Body of pancreas (tissue), 4 donors: ENCODE measurements around the gene UPP2.

Experiments used
- CTCF ChIP-seq, 7 experiments: fragments of 450-650 bp in 4 of 7; fragments of 200-600 bp in 3 of 7; sonication (generic) in 3 of 7; IDR thresholded peaks; one replicate each; pipeline ENCODE4 v1.5.1; 2016 to 2019; ENCODE audit warnings: antibody characterized with exemption in 7 of 7
- POLR2A ChIP-seq, 3 donors: fragments of 450-650 bp; IDR thresholded peaks; one replicate each; pipeline ENCODE4 v1.6.1; 2016; ENCODE audit warnings: antibody characterized with exemption in 3 of 3, mild to moderate bottlenecking in 2 of 3

- TF ChIP-seq CTCF (IDR thresholded peaks at IDR 0.05) (no peak), POLR2A (IDR thresholded peaks at IDR 0.05) (no peak)
These were observed 12.1 kb downstream of the UPP2 start for GRCh38 chr2:158113741-158114295.
